A549 (cell line): ENCODE measurements around the gene SLC1A1. TPM values are rescaled to one million over a fixed set of nuclear protein-coding genes. Genes with fewer than 3 reads are reported as not detected.

Experiments
- ATAC-seq, 2 experiments: fragments of 200-7000 bp in 1 of 2; fragments of >200 bp in 1 of 2; cut with Nextera tagmentation in 1 of 2; cut with Tn5 transposase in 1 of 2; 3 replicates each; pipeline versions ENCODE4 v1.8.0 to v1.9.1; 2018 to 2020; ENCODE audit warnings: mild to moderate bottlenecking in 1 of 2, moderate library complexity in 1 of 2
- CTCF ChIA-PET: fragments of 300-600 bp; sonication (Branson Sonifier 250); formaldehyde crosslinking; extraction: SDS; loops from one replicate; lab custom pipeline; 2021; ENCODE audit warnings: antibody characterized with exemption, inconsistent platforms; lab: Yijun Ruan, JAX
- POLR2A ChIA-PET: fragments of 350-600 bp; formaldehyde crosslinking; extraction: SDS; loops from one replicate; lab custom pipeline; 2021; ENCODE audit warnings: antibody characterized with exemption, inconsistent platforms; lab: Yijun Ruan, JAX
- DNase-seq, 2 experiments: peaks; one replicate each; pipeline versions ENCODE4 v3.0.0 to v3.0.0-alpha.2; 2011 to 2016; ENCODE audit warnings: low read depth in 1 of 2, low spot score in 1 of 2
- FAIRE-seq: peaks from 2 replicates; lab custom pipeline; 2011; peaks lifted over from hg19 to GRCh38; lab: Jason Lieb, UNC
- H3K27ac ChIP-seq, 2 experiments: fragments of >200 bp; sonication (Bioruptor Twin); formaldehyde crosslinking; 3 replicates each; pipeline ENCODE4 v1.5.1; 2016 to 2017
- H3K4me1 ChIP-seq: fragments of >200 bp; sonication (Bioruptor Twin); formaldehyde crosslinking; 3 replicates; pipeline ENCODE4 v1.6.1; 2016
- H3K4me2 ChIP-seq: fragments of >200 bp; sonication (Bioruptor Twin); formaldehyde crosslinking; 3 replicates; pipeline ENCODE4 v1.6.1; 2016
- H3K4me3 ChIP-seq: fragments of >200 bp; sonication (Bioruptor Twin); formaldehyde crosslinking; 3 replicates; pipeline ENCODE4 v1.5.1; 2016
- H3K9me3 ChIP-seq: fragments of >200 bp; sonication (Bioruptor Twin); formaldehyde crosslinking; 3 replicates; pipeline ENCODE4 v1.6.1; 2016
- CHD2 ChIP-seq: fragments of 150-350 bp; IDR thresholded peaks from 2 replicates; pipeline ENCODE4 v1.6.1; 2014; ENCODE audit warnings: low read length; ENCODE audit not compliant: partially characterized antibody
- JUNB ChIP-seq: fragments of >200 bp; sonication (Bioruptor Twin); formaldehyde crosslinking; IDR thresholded peaks from 2 replicates; pipeline ENCODE4 v1.6.1; 2016
- MAZ ChIP-seq: fragments of 150-350 bp; IDR thresholded peaks from 2 replicates; pipeline ENCODE4 v1.6.1; 2014; ENCODE audit warnings: antibody characterized with exemption, low read depth, low read length, borderline replicate concordance
- NFE2L2 ChIP-seq: fragments of 150-350 bp; conservative IDR thresholded peaks from 2 replicates; pipeline ENCODE4 v1.6.1; 2014; ENCODE audit warnings: low read length
- NPAS2 ChIP-seq: fragments of 250-450 bp; sonication (Bioruptor Pico); IDR thresholded peaks from 2 replicates; pipeline ENCODE4 v1.8.0; 2022; ENCODE audit warnings: mild to moderate bottlenecking, moderate library complexity, borderline replicate concordance
- NR3C1 ChIP-seq: fragments of >200 bp; sonication (Bioruptor Twin); formaldehyde crosslinking; IDR thresholded peaks from 3 replicates; pipeline ENCODE4 v1.6.1; 2017
- POLR2A ChIP-seq: IDR thresholded peaks from 2 replicates; pipeline ENCODE4 v1.6.1; 2012; ENCODE audit warnings: mild to moderate bottlenecking, low read length
- RARB ChIP-seq: fragments of 250-450 bp; sonication (Bioruptor Pico); IDR thresholded peaks from 2 replicates; pipeline ENCODE4 v1.8.0; 2021; ENCODE audit warnings: mild to moderate bottlenecking, moderate library complexity
- RCOR1 ChIP-seq: fragments of 150-350 bp; IDR thresholded peaks from 2 replicates; pipeline ENCODE4 v1.6.1; 2014; ENCODE audit warnings: antibody characterized with exemption, low read length, low read depth
- TFCP2L1 ChIP-seq: fragments of 250-450 bp; sonication (Bioruptor Pico); IDR thresholded peaks from 2 replicates; pipeline ENCODE4 v1.5.0; 2021; ENCODE audit warnings: mild to moderate bottlenecking
- TP53 ChIP-seq: fragments of 250-450 bp; sonication (Bioruptor Pico); IDR thresholded peaks from 2 replicates; pipeline ENCODE4 v1.5.0; 2021; ENCODE audit warnings: mild to moderate bottlenecking, moderate library complexity
- ZC3H11A ChIP-seq: fragments of 450-650 bp; IDR thresholded peaks from 2 replicates; pipeline ENCODE4 v1.6.1; 2014; ENCODE audit warnings: antibody characterized with exemption, mild to moderate bottlenecking
- WGBS: methylation state at CpG from one replicate; pipeline ENCODE4 v1.1.6; 2017; ENCODE audit errors: missing lambda C conversion rate; 5-methylcytosine and 5-hydroxymethylcytosine counted together
- polyA plus RNA-seq, 4 experiments: library from polyadenylated mRNA; depleted of rRNA in 3 of 4; stranded (reverse); fragments of >200 nt; fragmentation: RNase III in 1 of 4; extraction: RNeasy Plus Mini Kit Qiagen cat#74134 plus additional on column Dnase treatment in 1 of 4; gene quantifications; 2 replicates in 3 of 4; 3 replicates in 1 of 4; pipeline ENCODE4 v1.2.3, GENCODE V29; 2011 to 2017
- TF ChIP-seq, protein P1 (sequence below): fragments of >200 bp; sonication (Bioruptor Twin); formaldehyde crosslinking; IDR thresholded peaks from 2 replicates; pipeline ENCODE4 v1.6.1; 2016
- TF ChIP-seq, protein P2 (sequence below): fragments of 250-450 bp; sonication (Bioruptor Pico); IDR thresholded peaks from 2 replicates; pipeline ENCODE4 v1.5.0; 2021; ENCODE audit warnings: mild to moderate bottlenecking, moderate library complexity, borderline replicate concordance
- TF ChIP-seq, protein P3 (sequence below): fragments of >200 bp; sonication (Bioruptor Twin); formaldehyde crosslinking; IDR thresholded peaks from 3 replicates; pipeline ENCODE4 v1.5.1; 2016
- TF ChIP-seq, protein P4 (sequence below): fragments of 250-450 bp; sonication (Bioruptor Pico); IDR thresholded peaks from 2 replicates; pipeline ENCODE4 v1.5.0; 2020; ENCODE audit warnings: low read depth, mild to moderate bottlenecking, moderate library complexity

The SLC1A1 gene
- polyA plus RNA-seq, 2 of the 4 experiments (the other 2 are of a cell fraction): 0.66 to 1.3 TPM

DNA sequence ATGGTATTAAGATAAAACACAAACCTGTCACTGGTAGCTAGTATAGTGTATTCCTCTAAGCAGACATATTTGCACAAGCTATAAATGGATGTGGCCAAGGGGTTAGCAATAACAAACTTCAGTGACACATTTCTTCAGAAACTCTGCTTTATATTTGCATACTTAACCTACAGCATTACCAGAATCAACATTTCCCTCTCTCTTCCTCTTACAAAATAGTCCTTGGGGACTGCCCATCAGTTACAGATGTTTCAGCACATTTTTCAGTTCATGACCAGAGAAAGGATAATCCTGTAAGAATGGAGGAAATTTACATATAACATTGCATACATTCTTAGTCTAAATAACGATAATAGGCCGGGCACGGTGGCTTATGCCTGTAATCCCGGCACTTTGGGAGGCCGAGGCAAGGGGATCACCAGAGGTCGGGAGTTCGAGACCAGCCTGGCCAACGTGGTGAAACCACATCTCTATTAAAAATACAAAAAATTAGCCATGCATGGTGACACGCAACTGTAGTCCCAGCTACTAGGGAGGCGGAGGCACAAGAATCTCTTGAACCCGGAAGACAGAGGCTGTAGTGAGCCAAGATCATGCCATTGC is 25.3 kb upstream of the SLC1A1 start:
- Histone ChIP-seq H3K4me3 (no peak overlapping the region), H3K27ac (no peak overlapping the region), H3K4me2 (no peak overlapping the region), H3K4me1 (no peaks in the 10 kb centered on the region), H3K9me3 (no peaks in the 10 kb centered on the region)
- WGBS: 65% methylated on average over 11 of the region's 11 CpGs
- ChIA-PET CTCF (no interaction called here), POLR2A (no interaction called here)
- FAIRE-seq: no peak
- ATAC-seq: no peak
- no peak for TF ChIP-seq POLR2A
- TF ChIP-seq ZC3H11A: no peak
- TF ChIP-seq, protein P1, sequence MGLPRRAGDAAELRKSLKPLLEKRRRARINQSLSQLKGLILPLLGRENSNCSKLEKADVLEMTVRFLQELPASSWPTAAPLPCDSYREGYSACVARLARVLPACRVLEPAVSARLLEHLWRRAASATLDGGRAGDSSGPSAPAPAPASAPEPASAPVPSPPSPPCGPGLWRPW: no peak
- no peak for TF ChIP-seq TFCP2L1 (CRISPR knock-in tag)
- TF ChIP-seq NFE2L2: no peak
- no peak for DNase-seq

DNA sequence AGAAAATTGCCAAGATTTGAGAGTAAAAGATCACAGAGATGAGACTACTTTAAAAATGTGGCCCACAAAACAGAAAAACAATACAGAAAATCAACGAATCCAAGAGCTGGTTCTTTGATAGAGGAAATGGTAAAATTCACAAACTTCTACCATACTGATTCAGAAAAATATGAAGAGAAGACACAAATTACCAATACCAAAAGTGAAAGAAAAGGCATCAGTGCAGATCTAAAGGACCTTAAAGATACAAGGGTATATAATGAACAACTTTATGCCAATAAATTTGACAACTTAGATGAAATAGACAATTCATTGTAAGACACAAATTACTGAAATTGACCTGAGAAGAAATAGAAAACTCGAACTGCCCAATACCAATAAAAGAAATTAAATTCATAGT is 24.4 kb upstream of the SLC1A1 start:
- Histone ChIP-seq H3K4me3 (no peak overlapping the region), H3K9me3 (no peaks in the 10 kb centered on the region), H3K27ac (no peak overlapping the region), H3K4me2 (no peak overlapping the region), H3K4me1 (no peaks in the 10 kb centered on the region)
- ATAC-seq (no peak), FAIRE-seq (no peak), DNase-seq (no peak)
- TF ChIP-seq NPAS2 (no peak), MAZ (no peak), RCOR1 (no peak), NR3C1 (no peak), JUNB (no peak)
- TF ChIP-seq, protein P2, sequence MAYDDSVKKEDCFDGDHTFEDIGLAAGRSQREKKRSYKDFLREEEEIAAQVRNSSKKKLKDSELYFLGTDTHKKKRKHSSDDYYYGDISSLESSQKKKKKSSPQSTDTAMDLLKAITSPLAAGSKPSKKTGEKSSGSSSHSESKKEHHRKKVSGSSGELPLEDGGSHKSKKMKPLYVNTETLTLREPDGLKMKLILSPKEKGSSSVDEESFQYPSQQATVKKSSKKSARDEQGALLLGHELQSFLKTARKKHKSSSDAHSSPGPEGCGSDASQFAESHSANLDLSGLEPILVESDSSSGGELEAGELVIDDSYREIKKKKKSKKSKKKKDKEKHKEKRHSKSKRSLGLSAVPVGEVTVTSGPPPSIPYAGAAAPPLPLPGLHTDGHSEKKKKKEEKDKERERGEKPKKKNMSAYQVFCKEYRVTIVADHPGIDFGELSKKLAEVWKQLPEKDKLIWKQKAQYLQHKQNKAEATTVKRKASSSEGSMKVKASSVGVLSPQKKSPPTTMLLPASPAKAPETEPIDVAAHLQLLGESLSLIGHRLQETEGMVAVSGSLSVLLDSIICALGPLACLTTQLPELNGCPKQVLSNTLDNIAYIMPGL: no peak
- ChIA-PET POLR2A (no interaction called here), CTCF (interaction anchor here (1.2 kb wide), 1 partner anchor 174 kb away, joined by 3 read pairs; no protein-coding TSS in a partner anchor)
- 15% methylated on average over 2 of the region's 2 CpGs for WGBS

DNA sequence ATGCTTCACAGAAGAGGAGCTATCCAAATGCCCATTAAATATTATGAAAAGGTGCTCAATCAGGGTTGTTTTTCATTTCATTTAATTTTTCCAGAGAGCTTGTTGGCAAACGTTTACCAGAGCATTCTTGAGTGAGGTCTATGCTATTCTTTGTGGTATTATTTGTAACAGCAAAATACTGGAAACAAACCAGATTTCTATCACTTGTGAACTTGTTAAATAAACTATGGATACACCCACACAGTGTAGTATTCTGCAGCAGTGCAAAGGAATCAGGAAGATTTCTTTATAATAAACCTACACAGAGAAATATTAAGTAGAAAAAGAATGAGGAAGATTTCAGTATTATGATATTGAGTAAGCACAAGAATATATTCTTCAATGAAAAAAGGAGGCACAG is 15.0 kb upstream of the SLC1A1 start:
- H3K4me1 ChIP-seq: no peaks in the 10 kb centered on the region
- WGBS: 0% methylated on average over 1 of the region's 1 CpG
- no peak overlapping the region for H3K4me2 ChIP-seq
- TF ChIP-seq, protein P3, sequence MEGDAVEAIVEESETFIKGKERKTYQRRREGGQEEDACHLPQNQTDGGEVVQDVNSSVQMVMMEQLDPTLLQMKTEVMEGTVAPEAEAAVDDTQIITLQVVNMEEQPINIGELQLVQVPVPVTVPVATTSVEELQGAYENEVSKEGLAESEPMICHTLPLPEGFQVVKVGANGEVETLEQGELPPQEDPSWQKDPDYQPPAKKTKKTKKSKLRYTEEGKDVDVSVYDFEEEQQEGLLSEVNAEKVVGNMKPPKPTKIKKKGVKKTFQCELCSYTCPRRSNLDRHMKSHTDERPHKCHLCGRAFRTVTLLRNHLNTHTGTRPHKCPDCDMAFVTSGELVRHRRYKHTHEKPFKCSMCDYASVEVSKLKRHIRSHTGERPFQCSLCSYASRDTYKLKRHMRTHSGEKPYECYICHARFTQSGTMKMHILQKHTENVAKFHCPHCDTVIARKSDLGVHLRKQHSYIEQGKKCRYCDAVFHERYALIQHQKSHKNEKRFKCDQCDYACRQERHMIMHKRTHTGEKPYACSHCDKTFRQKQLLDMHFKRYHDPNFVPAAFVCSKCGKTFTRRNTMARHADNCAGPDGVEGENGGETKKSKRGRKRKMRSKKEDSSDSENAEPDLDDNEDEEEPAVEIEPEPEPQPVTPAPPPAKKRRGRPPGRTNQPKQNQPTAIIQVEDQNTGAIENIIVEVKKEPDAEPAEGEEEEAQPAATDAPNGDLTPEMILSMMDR: no peak
- TF ChIP-seq CHD2: no peak
- ATAC-seq: no peak
- no peak overlapping the region for H3K4me3 ChIP-seq
- no peak overlapping the region for H3K27ac ChIP-seq
- no peak for FAIRE-seq
- H3K9me3 ChIP-seq: no peaks in the 10 kb centered on the region
- ChIA-PET CTCF (interaction anchor here (0.7 kb wide), 1 partner anchor 77 kb away, joined by 4 read pairs; no protein-coding TSS in a partner anchor), POLR2A (no interaction called here)
- no peak for DNase-seq

DNA sequence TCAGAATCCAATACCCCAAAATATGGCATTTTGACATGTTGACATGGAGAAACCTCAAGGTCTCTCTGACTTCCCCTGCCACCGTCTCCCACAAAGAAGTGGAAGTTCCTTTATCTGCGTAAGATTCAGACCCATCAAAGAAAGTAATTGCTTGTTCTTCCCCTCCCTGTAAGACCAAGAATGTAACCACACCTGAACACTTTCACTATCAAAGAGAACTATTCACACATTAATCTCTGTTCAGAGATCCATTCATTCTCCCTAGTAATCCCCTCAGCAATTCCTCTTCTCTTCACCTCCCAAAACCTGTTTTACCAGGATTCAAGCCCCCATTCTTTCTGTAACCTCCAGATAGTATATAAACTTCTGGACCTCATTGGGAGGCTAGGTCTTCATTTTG is 4.1 kb upstream of the SLC1A1 start:
- DNase-seq (no peak), ATAC-seq (no peak), FAIRE-seq (no peak)
- TF ChIP-seq, protein P4, sequence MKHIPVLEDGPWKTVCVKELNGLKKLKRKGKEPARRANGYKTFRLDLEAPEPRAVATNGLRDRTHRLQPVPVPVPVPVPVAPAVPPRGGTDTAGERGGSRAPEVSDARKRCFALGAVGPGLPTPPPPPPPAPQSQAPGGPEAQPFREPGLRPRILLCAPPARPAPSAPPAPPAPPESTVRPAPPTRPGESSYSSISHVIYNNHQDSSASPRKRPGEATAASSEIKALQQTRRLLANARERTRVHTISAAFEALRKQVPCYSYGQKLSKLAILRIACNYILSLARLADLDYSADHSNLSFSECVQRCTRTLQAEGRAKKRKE (CRISPR knock-in tag): no peak
- no peak for TF ChIP-seq TP53
- TF ChIP-seq RARB (CRISPR knock-in tag): no peak
- ChIA-PET CTCF (interaction anchor here (1.3 kb wide), 1 partner anchor 24 kb away, joined by 3 read pairs; no protein-coding TSS in a partner anchor), POLR2A (no interaction called here)
- Histone ChIP-seq H3K27ac (no peak overlapping the region), H3K4me2 (no peak overlapping the region), H3K9me3 (no peaks in the 10 kb centered on the region), H3K4me3 (no peak overlapping the region), H3K4me1 (peaks cover 4% of the 10 kb centered on the region)
- 76% methylated on average over 2 of the region's 2 CpGs for WGBS
